ENCODE data around the gene NRDE2.
A peak's percentile ranks its signal among the peaks of the same experiment; 100 is the strongest.
"Not testable (repeated sequence)": the region's sequence is repeated elsewhere in the genome, so short reads cannot be mapped to it uniquely, and the experiment has no call there.

NRDE2 gene

GRCh38 chr14:90341784-90342183 lies 10.0 kb upstream of the NRDE2 start:
- DNase-seq (ENCODE audit: low read depth) = no peak

- DNase-seq (ENCODE audit: low read depth) = not testable (repeated sequence)
Observed at GRCh38 chr14:90341232-90341631, 9.5 kb upstream of the NRDE2 start.

GRCh38 chr14:90336985-90337384 lies 5.2 kb upstream of the NRDE2 start:
- DNase-seq (ENCODE audit: low read depth) = no peak

- no peak for DNase-seq (ENCODE audit: low read depth)
Observed at GRCh38 chr14:90336401-90336800, 4.7 kb upstream of the NRDE2 start.

- no peak for DNase-seq (ENCODE audit: low read depth)
Observed at GRCh38 chr14:90332271-90332584, 487 bp upstream of the NRDE2 start.

GRCh38 chr14:90330203-90331196 lies 1.2 kb downstream of the NRDE2 start:
- DNase-seq (ENCODE audit: low read depth) = no peak

- no peak for DNase-seq (ENCODE audit: low read depth)
Observed at GRCh38 chr14:90321891-90322290, 9.8 kb downstream of the NRDE2 start.

- no peak for DNase-seq (ENCODE audit: low read depth)
Observed at GRCh38 chr14:90319634-90320541, 11.9 kb downstream of the NRDE2 start.

- DNase-seq (ENCODE audit: low read depth) = no peak
Observed at GRCh38 chr14:90319173-90319572, 12.6 kb downstream of the NRDE2 start.

- no peak for DNase-seq (ENCODE audit: low read depth)
Observed at GRCh38 chr14:90318016-90318415, 13.7 kb downstream of the NRDE2 start.

- DNase-seq (ENCODE audit: low read depth) = no peak
Observed at GRCh38 chr14:90317286-90317685, 14.5 kb downstream of the NRDE2 start.

- no peak for DNase-seq (ENCODE audit: low read depth)
Observed at GRCh38 chr14:90308561-90308960, 23.2 kb downstream of the NRDE2 start.

GRCh38 chr14:90305176-90305601 lies 26.6 kb downstream of the NRDE2 start:
- DNase-seq (ENCODE audit: low read depth) = no peak

- no peak for DNase-seq (ENCODE audit: low read depth)
Observed at GRCh38 chr14:90304502-90304901, 27.2 kb downstream of the NRDE2 start.

GRCh38 chr14:90303473-90303872 lies 28.3 kb downstream of the NRDE2 start:
- no peak for DNase-seq (ENCODE audit: low read depth)

- DNase-seq (ENCODE audit: low read depth) = no peak
Observed at GRCh38 chr14:90302529-90303303, 29.0 kb downstream of the NRDE2 start.

- DNase-seq (ENCODE audit: low read depth) = peak; percentile 41
Observed at GRCh38 chr14:90301668-90302090, 30.1 kb downstream of the NRDE2 start.

- no peak for DNase-seq (ENCODE audit: low read depth)
Observed at GRCh38 chr14:90301122-90301521, 30.6 kb downstream of the NRDE2 start.

GRCh38 chr14:90300611-90301047 lies 31.1 kb downstream of the NRDE2 start:
- no peak for DNase-seq (ENCODE audit: low read depth)

- DNase-seq (ENCODE audit: low read depth) = no peak
Observed at GRCh38 chr14:90299408-90299807, 32.3 kb downstream of the NRDE2 start.

- DNase-seq (ENCODE audit: low read depth) = no peak
Observed at GRCh38 chr14:90297876-90298629, 33.7 kb downstream of the NRDE2 start.
